HepG2 (cell line): ENCODE results near the gene UTF1. TPM values are rescaled to one million over a fixed set of nuclear protein-coding genes. Genes with fewer than 3 reads are reported as not detected.

ENCODE experiments used
- ATAC-seq: fragments of 200-7000 bp; cut with Tn5 transposase; 3 replicates; pipeline ENCODE4 v1.9.1; 2020; ENCODE audit warnings: mild to moderate bottlenecking, moderate library complexity
- BruUV-seq: library from RNA; stranded (reverse); fragments of 400-500 nt; replicated peaks from 2 replicates; lab custom pipeline; 2021; lab: Mats Ljungman, UMichigan
- CTCF ChIA-PET: fragments of 300-600 bp; formaldehyde crosslinking; extraction: SDS; loops from one replicate; lab custom pipeline; 2021; ENCODE audit warnings: low total read pairs, inconsistent platforms, low intra/inter-chr PET ratio; lab: Yijun Ruan, JAX
- POLR2A ChIA-PET: fragments of 350-600 bp; sonication (Branson Sonifier 250); formaldehyde crosslinking; loops from one replicate; lab custom pipeline; 2020; ENCODE audit warnings: antibody characterized with exemption, inconsistent platforms; lab: Yijun Ruan, JAX
- DNase-seq: peaks from one replicate; pipeline ENCODE4 v3.0.0-alpha.2; 2015; ENCODE audit warnings: low spot score
- FAIRE-seq: peaks from 3 replicates; lab custom pipeline; 2011; peaks lifted over from hg19 to GRCh38; lab: Jason Lieb, UNC
- H2AFZ ChIP-seq: one replicate; pipeline ENCODE4 v1.6.1; 2011; ENCODE audit warnings: low read length, inconsistent platforms
- H3K27ac ChIP-seq: fragments of 300-600 bp; 3 replicates; pipeline ENCODE4 v1.8.0; 2011; ENCODE audit warnings: mixed run types, mild to moderate bottlenecking, mixed read lengths, low read length, inconsistent platforms; ENCODE audit not compliant: insufficient read depth; ENCODE audit errors: extremely low read length
- H3K27me3 ChIP-seq, 2 experiments: fragments of 200-600 bp in 1 of 2; 2 replicates in 1 of 2; 3 replicates in 1 of 2; pipeline versions ENCODE4 v1.6.0 to v1.8.0; 2011; ENCODE audit warnings: low read length in 2 of 2, mild to moderate bottlenecking in 2 of 2, moderate library complexity in 2 of 2, inconsistent platforms in 1 of 2; ENCODE audit not compliant: insufficient read depth in 2 of 2, control insufficient read depth in 1 of 2
- H3K36me3 ChIP-seq, 2 experiments: fragments of 200-600 bp in 1 of 2; replicated peaks in 1 of 2; 2 replicates in 1 of 2; 3 replicates in 1 of 2; pipeline versions ENCODE4 v1.5.1 to v1.8.0; 2011; ENCODE audit warnings: low read length in 2 of 2, inconsistent platforms in 1 of 2; ENCODE audit not compliant: insufficient read depth in 2 of 2, control insufficient read depth in 1 of 2
- H3K4me1 ChIP-seq: 2 replicates; pipeline ENCODE4 v1.5.1; 2012; ENCODE audit warnings: low read length, inconsistent platforms; ENCODE audit not compliant: insufficient read depth
- H3K4me2 ChIP-seq: 2 replicates; pipeline ENCODE4 v1.6.0; 2011; ENCODE audit warnings: low read depth, low read length, inconsistent platforms
- H3K4me3 ChIP-seq, 3 experiments: fragments of 200-600 bp in 1 of 3; sonication (generic), shearing (Covaris generic) in 1 of 3; replicated peaks in 1 of 3; 2 replicates each; pipeline ENCODE4 v1.5.1; 2011 to 2016; ENCODE audit warnings: low read length in 3 of 3, inconsistent platforms in 2 of 3, low read depth in 2 of 3, mild to moderate bottlenecking in 2 of 3, control low read depth in 1 of 3, mixed read lengths in 1 of 3; ENCODE audit not compliant: insufficient read depth in 1 of 3
- H3K79me2 ChIP-seq: one replicate; pipeline ENCODE4 v1.6.1; 2011; ENCODE audit warnings: low read length, inconsistent platforms; ENCODE audit not compliant: insufficient read depth
- H3K9ac ChIP-seq: 2 replicates; pipeline ENCODE4 v1.6.0; 2011; ENCODE audit warnings: mild to moderate bottlenecking, low read depth, low read length, inconsistent platforms; ENCODE audit not compliant: insufficient read depth
- H3K9me3 ChIP-seq: 2 replicates; pipeline ENCODE4 v1.5.1; 2012; ENCODE audit warnings: mild to moderate bottlenecking, low read length
- H4K20me1 ChIP-seq: 2 replicates; pipeline ENCODE4 v1.6.0; 2011; ENCODE audit warnings: inconsistent platforms, mild to moderate bottlenecking, low read length, moderate library complexity; ENCODE audit not compliant: insufficient read depth
- FUBP1 ChIP-seq: sonication (generic); formaldehyde crosslinking; IDR thresholded peaks from 2 replicates; pipeline ENCODE4 v1.5.1; 2020; ENCODE audit warnings: missing genetic modification reagents, mild to moderate bottlenecking, borderline replicate concordance
- GZF1 ChIP-seq: sonication (generic); formaldehyde crosslinking; IDR thresholded peaks from 2 replicates; pipeline ENCODE4 v1.5.1; 2020; ENCODE audit warnings: mild to moderate bottlenecking, missing genetic modification reagents
- KDM5B ChIP-seq: sonication (generic); formaldehyde crosslinking; IDR thresholded peaks from 2 replicates; pipeline ENCODE4 v1.4.0; 2020; ENCODE audit warnings: missing genetic modification reagents, mild to moderate bottlenecking, borderline replicate concordance
- SCMH1 ChIP-seq: sonication (generic); formaldehyde crosslinking; IDR thresholded peaks from 2 replicates; pipeline ENCODE4 v1.9.0; 2021; ENCODE audit warnings: missing genetic modification reagents, mild to moderate bottlenecking, borderline replicate concordance
- ZNF343 ChIP-seq: sonication (generic); formaldehyde crosslinking; IDR thresholded peaks from 2 replicates; pipeline ENCODE4 v1.4.0; 2020; ENCODE audit warnings: mild to moderate bottlenecking, missing genetic modification reagents
- WGBS: methylation state at CpG from one replicate; pipeline ENCODE4 v1.1.6; 2017; ENCODE audit warnings: low lambda C conversion rate; 5-methylcytosine and 5-hydroxymethylcytosine counted together
- in situ Hi-C: cut with HindIII; loops from 2 replicates; pipeline ENCODE4 v1.10.0; 2017; ENCODE audit warnings: low pct_unique_long_range_greater_than_20kb; ENCODE audit not compliant: extremely low pct_ligation_motif_present
- intact Hi-C: fragments of 100-400 bp; cut with micrococcal nuclease; formaldehyde crosslinking; loops from one replicate; pipeline ENCODE4 v1.10.0; 2022; ENCODE audit not compliant: unreplicated experiment
- polyA plus RNA-seq, 8 experiments: library from polyadenylated mRNA; depleted of rRNA in 3 of 8; stranded (reverse) in 7 of 8; unstranded in 1 of 8; fragments of >200 nt; fragmentation: Illumina TruSeq in 4 of 8; extraction: Trizol in 4 of 8; gene quantifications; 2 replicates each; pipeline versions ENCODE4 v1.2.1 to v1.2.3, GENCODE V29; 2011 to 2016; ENCODE audit warnings: low read depth in 4 of 8, missing spikeins in 1 of 8, mixed read lengths in 1 of 8; ENCODE audit not compliant: insufficient read depth in 1 of 8
- total RNA-seq, 5 experiments: library from RNA; depleted of rRNA; stranded (reverse); fragments of >200 nt; fragmentation: Illumina TruSeq; extraction: Trizol; gene quantifications; 2 replicates each; pipeline ENCODE4 v1.2.3, GENCODE V29; 2016; ENCODE audit warnings: low read depth in 1 of 5

The UTF1 gene
- total and polyA plus RNA-seq, 2 of the 13 experiments (the other 11 are each of a cell fraction or from before 2014, with no cell fraction given), result not detected

DNA sequence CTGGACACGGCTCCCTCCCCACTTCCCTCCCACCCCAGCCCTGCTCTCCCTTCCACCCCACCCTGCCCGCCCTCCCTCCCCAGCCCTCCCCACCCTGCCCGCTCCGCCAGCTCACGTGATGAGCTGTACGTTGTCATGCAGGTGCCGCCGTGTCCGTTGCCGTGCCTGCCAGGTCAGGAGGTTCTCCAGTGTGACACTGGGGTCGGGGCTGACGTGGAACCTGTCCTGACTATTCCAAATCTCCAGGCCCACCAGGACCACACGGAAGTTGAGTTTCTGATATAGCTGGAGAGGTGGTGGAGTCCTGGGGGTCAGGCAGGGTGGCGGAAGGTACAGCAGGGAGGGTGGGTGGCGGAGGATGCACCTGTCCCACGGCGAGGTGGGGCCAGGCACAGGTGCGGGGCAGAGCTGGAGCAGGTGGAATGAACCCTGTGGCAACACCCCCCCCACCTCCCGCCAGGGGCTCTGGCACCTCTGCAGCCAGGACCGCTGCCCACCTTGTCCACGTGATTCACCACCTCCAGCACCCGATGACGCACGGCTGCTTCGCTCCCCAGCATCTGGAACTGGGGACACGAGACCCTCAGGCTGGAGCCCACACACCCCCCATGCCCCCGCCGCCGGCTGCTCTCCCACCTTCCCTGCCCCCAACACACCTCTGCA, 42.4 kb downstream of the UTF1 start:
- POLR2A ChIA-PET, result no interaction called here
- intact Hi-C loops, result no loop called here
- peaks cover 4% of the 10 kb centered on the region for H3K4me1 ChIP-seq

More for the DNA sequence above, 42.4 kb downstream of the UTF1 start:
- Histone ChIP-seq H3K36me3 (no peaks in the 10 kb centered on the region), H3K79me2 (no peaks in the 10 kb centered on the region), H3K9me3 (no peaks in the 10 kb centered on the region), H4K20me1 (no peaks in the 10 kb centered on the region), H3K9ac (no peak overlapping the region), H3K27ac (no peak overlapping the region)
- no peak for DNase-seq
- no TSS peak for BruUV-seq
- TF ChIP-seq ZNF343 (CRISPR knock-in tag) (no peak), SCMH1 (CRISPR knock-in tag) (no peak), KDM5B (CRISPR knock-in tag) (no peak), GZF1 (CRISPR knock-in tag) (no peak), FUBP1 (CRISPR knock-in tag) (no peak)
- TF ChIP-seq, all 625 proteins: peak for 0
- CTCF ChIA-PET, result no interaction called here
- H3K4me2 ChIP-seq, result no peak overlapping the region
- no peak overlapping the region for H2AFZ ChIP-seq
- H3K4me3 ChIP-seq, result no peak overlapping the region
- ATAC-seq (no peak), FAIRE-seq (no peak)
- WGBS, result 61% methylated on average over 25 of the region's 29 CpGs
- H3K27me3 ChIP-seq, result peaks cover 0 to 21% of the 10 kb centered on the region in 2 experiments; a peak in 3 of 5 replicates
- in situ Hi-C loops, result no loop called here
